ENCODE measurements around the gene TSBP1.

GRCh38 chr6:32254761-32255198 is 116.9 kb downstream of the TSBP1 start:
- TF ChIP-seq CTCF (conservative IDR thresholded peaks at IDR 0.05; ENCODE audit: low read depth, low read length) = no peak
- TF ChIP-seq EZH2 (IDR thresholded peaks at IDR 0.05; ENCODE audit: borderline replicate concordance, low read depth, low read length, poor library complexity, severe bottlenecking) = no peak

All from A673 (cell line).